Activated naive CD4-positive, alpha-beta T cell (primary cell): Measurements from ENCODE around the gene SPEG.
"Not testable (repeated sequence)": the region's sequence is repeated elsewhere in the genome, so short reads cannot be mapped to it uniquely, and the experiment has no call there.

Experiments
- DNase-seq, 4 experiments: peaks; one replicate each; lab custom pipeline; 2025; lab: John Stamatoyannopoulos, UW

The SPEG gene

DNA sequence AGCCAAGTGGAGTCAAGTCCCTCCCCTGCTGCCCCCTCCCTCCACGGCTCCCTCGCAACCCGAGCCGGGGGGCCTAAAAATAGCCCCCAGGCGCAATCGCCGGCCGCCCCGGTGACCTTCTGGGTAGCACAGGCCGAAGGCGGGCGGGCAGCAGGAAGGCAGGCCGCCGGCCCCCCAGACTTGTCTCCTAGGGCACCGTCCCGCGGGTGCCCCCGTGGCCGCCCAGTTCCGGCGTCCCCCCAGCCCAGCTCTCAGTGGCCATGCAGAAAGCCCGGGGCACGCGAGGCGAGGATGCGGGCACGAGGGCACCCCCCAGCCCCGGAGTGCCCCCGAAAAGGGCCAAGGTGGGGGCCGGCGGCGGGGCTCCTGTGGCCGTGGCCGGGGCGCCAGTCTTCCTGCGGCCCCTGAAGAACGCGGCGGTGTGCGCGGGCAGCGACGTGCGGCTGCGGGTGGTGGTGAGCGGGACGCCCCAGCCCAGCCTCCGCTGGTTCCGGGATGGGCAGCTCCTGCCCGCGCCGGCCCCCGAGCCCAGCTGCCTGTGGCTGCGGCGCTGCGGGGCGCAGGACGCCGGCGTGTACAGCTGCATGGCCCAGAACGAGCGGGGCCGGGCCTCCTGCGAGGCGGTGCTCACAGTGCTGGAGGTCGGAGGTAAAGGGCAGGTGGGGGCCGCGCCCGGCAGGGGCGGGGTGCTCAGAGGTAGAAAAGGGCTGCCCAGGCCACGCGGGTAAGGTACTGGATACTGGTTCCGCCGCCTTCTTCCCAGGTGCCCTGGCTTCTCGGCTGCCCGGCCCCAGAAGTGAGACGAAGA lies at the start of gene SPEG:
Gene SPEG, plus strand, starts transcription at position 126 of the 808 bp plus-strand sequence. Its CDS starts 135 bp downstream, at position 261.
- DNase-seq, result no peak

DNA sequence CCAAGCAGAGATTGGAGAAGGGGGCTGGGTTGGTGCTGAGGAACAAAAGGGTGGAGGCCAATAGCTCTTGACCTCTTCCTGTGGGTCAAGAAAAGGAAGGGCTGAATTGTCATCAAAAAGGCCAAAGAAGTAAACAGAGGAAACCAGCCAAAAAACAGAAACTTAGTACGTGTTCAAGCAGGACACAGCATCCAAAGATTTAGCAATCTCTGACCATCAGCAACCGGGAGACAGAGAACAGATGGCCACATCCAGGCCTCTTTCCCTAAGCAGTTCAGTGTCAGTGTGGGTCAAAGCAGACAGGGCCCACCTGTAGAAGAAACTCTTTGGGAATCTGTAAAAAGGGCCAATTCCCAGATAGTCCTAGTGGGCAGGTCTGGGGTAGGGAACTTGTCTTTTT lies 49.8 kb upstream of the SPEG start:
- no peak for DNase-seq

DNA sequence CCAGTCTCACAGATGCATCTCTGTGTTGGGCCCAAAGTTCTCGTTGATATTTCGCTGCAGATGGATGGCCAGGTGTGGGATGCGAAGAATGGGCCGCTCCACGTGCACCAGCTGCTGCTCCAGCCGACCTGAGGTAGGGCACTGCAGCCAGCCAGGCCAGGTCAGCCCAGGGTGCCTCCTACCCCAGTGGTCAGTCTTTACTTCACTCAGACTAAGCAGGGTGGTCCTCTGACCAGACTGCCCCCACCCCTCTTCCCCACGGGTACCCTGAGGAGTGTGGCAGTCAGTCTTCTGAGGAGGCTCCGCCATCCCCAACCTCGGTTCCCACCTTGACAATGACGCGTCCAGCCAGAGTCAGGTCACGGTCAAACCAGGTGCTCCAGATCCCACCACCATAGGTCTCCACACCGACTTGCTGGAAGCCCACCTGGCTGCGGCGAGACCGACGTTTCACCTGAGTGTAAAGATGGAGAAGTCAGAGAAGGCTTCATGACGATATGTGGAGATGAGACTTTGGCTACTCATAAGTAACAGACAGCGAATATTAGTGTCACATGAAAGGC lies 48.6 kb upstream of the SPEG start:
- DNase-seq, result no peak

DNA sequence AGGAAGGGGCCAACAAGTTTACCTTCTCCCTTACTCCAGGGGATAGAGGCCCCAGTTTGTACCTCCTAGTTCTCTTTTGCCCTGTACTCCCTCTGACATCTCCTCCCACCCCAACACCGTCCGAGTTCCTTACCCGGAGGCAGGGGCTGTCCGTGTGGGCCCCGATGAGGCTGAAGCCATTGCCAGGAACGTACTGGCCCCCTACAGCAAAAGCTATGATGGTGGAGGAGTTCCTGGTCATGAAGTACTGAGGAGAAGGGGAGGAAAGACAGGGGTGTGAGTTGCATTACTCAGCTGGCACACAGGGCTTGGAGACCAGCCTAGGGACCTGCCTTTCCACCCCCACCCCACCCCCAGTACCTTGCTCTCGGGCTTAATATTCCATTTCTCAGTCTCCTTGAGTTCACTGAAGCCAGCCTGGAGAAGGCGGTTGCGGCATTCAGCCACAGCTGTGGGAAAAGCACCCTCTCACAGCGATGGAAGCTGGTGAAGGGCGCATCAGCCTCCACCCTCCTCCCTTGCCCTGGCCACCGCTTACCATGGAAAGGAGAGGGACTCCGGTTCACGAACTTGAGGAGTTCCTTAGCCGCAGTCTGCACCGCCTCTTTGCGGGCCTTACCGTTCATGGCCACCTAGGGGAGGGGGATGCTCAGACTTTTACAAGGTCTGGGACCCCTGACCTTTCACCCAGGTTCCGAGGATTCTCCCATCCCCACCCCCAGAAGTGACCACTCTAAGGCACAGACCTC lies 47.9 kb upstream of the SPEG start:
- DNase-seq, result no peak

DNA sequence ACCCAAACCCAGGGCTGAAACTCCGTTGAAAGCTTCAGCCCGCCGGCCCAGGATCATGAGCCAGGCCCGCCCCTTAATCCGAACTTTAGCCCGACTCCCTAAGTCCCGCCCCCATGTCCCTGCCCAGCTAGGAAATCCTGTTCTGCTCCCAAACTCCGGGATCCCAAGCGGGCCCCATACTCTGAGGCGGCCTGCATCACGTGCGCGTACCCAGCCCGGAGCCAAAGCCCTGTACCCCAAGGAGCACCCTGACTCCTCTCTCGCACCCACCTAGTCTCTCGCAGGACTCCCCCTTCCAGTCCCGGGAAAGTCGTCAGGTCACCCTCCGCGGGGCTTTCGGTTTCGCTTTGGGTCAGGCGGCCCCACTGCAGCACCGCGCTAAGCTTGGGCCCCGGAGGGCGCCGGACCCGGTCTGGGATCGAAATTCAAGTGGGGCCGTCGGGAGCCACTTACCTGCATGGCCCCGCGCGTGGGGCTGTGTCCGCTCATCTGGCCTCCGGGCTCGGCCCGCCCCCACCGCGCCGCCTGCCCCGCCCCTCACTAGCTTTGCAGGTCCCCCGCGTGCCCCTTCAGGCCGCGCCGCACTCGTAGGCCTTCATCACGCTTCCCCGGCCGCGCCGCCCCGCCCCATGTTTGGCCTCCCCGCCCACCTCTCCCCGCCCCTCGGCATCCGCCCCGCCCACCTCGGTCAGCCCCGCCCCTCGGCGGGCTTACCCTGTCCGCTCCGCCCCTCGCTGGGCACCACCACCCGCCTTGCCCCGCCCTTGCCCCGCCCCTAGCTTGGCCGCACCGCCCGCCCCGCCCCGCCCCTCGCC lies 47.1 kb upstream of the SPEG start, which contains the start of gene DNPEP:
Gene DNPEP, minus strand, starts transcription at position 607 of the 815 bp plus-strand sequence. Its CDS starts 118 bp downstream, at position 489.
- peak; percentile 99 to 100 (median 100) for DNase-seq

DNA sequence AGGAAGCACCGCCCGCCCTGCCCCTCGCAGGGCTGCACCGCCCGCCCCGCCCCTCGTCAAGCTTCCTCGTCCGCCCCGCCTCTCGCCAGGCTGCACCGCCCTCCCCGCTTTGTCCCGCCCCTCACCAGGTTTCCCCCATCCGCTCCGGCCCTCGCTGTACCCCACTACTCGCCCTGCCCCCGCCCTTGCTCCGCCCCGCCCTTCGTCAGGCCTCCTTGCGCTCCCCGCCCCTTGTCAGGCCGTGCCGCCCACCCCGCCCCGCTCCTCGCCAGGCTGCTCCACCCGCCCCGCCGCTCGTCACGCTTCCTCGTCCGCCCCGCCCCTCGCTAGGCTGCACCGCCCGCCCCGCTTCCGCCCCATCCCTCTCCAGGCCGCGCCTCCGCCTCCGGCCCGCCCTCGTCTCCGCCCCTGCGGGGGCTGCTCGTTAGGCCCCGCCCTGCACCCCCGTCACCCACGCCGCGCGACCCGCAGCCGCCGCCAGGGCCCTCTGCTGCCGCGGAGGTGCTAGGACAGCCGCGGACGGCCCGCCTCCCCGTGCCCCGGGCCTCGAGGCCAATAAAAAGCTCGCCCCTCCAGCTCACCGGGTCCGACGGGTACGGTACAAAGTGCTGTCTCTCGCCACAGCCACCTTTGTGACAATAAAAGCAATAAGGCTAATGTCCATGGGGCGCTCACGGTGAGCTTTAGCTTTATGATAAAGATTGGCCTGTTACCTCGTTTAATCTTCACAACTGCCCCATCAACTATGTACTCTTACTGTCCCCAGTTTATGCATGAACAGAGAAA lies 46.3 kb upstream of the SPEG start:
- DNase-seq, result peak; percentile 99 to 100 (median 100)

DNA sequence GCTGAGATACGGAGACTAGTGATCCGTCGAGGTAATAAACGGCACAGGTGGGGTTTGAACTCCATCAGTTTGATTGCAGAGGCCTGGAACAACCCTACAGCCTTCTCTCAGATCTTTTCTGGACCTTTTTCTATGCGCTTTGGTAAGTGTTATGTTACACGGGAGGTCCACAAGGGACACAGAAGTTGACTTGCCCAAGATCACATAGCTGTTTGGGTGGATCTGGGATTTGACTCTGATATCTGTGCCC lies 45.8 kb upstream of the SPEG start:
- no peak for DNase-seq

DNA sequence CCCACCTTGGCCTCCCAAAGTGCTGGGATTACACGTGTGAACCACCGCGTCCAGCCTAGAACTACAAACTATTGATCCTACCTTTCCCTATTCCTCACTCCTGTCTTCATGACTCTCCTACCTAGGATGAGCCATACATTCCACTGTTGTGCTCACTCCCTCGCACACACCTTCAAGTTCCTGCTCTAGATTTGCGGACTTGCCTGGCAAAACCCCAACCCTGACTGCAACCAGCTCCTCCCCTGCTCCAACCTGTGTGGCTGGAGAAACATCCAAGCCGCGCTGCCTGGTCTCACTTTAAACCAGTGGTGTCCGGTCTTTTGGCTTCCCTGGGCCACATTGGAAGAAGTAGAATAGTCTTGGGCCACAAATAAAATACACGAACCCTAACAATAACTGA lies 41.9 kb upstream of the SPEG start:
- no peak for DNase-seq

DNA sequence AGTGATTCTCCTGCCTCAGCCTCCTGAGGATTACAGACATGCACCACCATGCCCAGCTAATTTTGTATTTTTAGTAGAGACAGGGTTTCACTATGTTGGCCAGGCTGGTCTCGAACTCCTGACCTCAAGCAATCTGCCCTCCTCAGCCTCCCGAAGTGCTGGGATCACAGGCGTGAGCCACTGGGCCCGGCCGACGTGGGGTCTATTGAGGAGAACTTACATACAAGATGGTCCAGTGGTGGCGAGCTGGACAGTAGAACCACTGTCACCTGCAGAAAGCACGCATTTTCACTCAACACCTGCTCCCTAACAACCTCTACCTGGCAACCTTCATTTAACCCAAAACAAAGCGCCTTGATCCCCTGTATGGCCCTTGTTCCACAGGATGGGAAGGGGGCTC lies 39.6 kb upstream of the SPEG start:
- not testable (repeated sequence) for DNase-seq

DNA sequence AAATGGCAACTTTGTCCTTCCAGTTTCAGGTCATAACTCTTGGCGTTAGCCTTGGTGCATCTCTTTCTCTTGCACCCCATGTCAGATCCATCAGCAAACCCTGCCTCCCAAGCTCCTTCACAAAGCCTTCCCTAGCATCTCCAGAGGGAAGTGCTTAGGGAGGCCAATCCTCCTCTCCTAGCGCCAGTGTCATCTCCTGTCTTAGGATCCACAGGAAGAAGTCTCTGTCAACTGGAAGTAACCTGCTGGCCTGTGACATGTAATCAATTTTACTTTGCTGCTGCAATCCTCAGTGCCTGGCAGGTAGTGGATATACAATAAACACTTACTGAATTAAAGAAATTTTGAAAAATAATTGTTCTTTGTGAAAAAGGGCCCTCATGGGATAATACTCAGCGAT lies 39.0 kb upstream of the SPEG start:
- no peak for DNase-seq

DNA sequence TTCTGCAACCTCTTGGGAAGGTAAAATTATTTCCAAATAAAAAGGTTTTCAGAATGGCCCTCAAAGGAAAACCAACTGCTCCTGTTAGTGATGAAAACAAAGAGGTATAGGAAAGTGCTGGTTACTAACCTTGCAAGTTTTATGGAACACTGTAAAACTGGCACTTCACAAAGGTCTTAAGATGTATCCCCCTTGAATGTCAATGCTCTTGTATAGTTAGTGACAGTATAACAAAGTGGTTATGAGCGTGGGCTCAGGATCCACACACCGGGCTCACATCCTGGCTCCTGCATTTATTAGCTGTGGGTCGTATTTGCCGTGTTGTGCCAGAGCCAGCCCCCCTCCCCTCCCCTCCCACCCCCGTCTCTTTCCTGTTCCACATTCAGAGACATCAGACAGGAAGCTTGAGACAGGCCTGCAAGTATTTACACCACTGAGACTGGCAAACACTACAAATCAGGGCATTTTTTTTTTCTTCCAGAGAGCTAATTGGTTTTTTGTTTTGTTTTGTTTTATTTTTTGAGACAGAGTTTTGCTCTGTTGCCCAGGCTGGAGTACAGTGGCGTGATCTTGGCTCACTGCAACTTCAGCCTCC lies 37.7 kb upstream of the SPEG start:
- no peak for DNase-seq

DNA sequence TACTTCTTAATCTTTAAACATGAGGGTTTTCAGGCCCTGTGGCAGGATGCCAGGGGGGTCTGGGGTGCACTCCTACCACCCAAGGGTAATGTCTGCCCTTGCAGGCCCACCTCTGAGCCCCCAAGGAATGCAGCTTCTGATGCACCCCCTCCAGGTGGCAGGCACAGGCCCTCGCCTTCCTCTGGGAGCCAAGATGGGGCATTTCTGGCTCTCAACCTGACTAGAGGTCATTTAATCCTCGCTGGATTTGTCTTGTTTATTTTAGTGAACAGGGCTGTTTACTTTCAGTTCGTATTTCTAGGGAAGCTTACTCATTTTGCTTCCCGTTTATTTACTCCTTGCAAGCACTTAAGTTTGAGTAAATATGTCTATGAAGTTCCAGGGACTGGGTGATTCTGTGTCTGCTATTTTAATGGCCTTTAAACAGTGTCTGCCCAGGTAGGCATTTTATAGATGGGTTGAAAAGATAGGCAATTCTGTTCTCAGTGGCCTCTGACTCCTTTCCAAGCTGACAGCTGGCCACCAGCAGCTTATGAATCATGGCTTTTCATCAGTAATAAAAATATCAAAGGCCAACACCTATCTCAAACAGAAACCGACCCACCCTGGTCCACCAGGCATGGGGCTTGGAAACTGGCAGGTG lies 35.8 kb upstream of the SPEG start:
- DNase-seq, result no peak

DNA sequence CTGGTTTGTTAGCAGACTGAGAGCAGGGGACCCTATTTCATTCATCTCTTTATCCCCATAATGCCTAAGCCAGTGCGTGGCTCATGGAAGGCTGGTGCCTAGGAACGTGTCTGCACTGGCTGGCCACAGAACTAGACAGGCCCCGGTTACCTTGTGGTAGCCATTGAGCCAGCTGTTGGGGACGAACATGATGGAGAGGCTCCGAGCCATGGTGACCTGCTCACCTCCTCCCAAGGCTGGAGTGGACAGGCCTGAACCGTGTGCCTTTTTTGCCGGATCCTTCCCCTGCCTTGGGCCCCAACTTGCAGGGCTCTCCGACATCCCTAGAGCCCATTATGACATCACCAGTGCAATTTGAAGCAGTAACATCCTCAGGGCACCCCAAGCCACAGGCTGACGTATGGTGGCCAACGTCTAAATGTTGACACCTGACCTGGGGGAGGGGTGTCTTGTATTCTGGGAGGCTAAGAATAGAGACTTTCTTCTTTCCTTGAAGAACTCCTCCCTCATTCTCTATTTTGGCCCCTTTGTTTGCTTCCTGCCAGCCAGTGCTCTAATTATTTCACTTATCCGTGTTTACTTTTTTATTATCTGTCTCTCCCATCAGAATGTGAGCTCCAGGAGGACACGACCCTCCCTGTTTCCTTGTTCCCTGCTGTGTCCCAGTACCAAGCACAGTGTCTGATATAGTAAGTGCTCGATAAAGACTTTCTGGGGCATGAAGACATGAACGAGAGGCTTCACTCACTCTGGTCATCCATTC lies 34.7 kb upstream of the SPEG start:
- DNase-seq, result no peak

DNA sequence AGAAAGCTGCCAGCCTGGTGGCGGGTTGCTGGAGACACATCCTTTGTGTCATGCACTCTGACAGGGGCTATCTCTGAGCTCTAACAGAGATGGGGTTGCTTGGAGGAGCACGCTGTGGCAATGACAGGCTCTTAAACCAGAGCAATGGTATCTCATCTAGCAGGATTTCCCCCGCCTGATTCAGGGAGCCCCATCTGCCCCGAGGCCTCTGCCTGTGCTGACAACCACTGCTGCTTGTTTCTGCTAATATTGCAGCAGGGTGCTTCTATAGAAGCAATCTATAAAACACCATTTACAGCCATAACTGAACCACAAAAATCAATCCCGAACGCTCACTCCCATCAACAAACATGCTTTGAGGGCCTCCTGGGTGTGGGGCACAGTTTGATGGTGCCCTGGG lies 34.1 kb upstream of the SPEG start:
- DNase-seq, result no peak

DNA sequence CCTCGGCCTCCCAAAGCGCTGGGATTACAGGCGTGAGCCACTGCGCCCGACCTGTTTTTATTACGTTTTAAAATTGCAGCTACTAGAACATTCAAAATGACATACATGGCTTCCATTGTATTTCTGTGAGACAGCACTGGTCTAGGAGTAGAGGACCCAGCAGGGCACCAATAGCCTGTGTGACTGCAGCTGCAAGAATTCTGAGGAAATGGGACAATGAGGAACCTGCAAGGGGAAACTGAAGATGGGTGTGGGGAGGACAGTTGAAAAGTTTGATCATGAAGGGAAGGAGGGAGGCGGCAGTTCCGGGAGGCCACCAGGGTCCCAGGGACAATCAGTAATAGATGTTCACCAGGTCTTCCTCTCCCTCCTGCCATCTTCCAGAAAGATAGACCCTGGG lies 33.0 kb upstream of the SPEG start:
- no peak for DNase-seq

DNA sequence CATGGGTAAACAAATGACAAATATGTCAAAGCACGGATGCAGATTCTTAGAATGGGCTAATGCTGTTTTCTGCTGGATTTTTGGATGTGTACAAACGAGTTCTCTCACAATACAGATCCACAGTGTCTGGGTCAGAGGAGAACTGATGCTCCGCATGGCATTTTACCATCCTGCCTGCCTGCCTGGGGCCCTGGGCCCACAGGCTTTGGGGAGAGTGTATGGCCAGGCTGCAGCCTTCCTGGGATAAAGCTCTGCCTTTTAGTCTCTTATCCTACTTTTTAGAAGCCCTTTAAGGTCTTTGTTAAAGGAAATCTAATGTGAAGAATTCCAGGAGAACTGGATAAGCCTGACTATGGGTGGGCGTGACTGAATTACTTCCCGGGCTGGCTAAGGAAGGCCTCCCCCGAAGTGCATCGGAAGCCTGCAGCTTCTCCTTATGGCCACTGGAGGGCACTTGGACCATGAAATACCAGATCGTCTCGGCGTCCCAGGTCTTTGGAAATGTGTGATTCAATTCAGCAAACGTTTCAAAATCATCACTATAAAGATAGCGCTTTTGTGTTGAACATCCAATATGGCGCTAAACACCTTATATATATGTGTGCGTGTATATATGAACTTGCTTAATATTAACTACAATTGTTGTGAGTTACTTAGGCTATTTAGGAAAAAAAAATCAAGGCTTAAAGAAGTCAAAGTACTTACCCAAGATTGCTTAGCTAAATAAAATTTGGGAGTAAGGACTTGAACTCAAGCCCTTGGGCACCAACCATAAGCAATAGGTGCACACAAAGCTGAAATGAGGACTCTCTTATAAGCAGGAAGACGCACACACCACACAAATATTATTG lies 31.8 kb upstream of the SPEG start:
- DNase-seq, result peak in 2 of 4 experiments; percentile 40 to 41

DNA sequence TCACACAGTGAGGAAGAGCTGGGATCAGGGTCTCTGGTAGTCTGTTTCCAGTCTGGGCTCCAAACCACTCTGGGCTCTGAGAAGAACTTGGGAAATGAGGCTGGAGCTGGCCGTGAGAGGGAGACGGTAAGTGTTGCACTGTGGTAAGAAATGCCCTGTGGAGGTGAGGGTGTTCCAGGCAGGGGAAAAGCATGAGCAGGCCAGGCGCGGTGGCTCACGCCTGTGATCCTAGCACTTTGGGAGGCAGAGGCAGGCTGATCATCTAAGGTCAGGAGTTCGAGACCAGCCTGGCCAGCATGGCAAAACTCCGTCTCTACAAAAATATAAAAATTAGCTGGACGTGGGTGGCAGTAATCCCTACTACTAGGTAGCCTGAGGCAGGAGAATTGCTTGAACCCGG lies 30.8 kb upstream of the SPEG start:
- DNase-seq, result no peak

DNA sequence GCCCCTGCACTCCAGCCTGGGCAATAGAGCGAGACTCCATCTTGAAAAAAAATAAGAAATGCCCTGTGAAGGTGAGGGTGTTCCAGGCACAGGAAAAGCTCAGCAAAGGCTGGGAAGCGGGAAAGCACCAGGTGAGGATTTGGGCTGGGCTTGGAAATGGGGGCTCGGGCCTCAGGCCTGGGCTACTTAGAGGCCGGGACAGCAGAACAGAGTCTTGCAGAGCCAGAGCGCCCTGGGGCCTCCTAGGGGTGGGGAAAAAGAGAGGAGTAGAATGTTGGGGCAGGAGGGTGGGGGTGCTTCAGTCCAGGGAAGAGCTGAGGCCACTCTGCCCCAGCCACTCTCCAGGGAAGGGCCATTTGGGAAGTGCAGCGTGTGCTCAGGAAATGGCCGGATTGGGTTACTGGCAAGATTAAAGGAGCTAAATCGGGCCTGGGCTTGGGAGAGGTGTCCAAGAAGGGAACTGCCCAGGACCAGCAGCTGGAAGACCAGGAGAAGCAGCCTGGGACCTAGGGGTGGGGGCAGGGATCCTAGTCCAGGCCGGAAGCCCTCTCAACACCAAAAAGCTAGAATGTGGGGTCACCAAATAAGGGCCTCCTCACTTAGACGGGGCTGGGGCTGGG lies 30.2 kb upstream of the SPEG start:
- no peak for DNase-seq
